ENCODE results near the gene PPP4R4. TPM values are rescaled to one million over a fixed set of nuclear protein-coding genes. Genes with fewer than 3 reads are reported as not detected.

Gene PPP4R4, protein sequence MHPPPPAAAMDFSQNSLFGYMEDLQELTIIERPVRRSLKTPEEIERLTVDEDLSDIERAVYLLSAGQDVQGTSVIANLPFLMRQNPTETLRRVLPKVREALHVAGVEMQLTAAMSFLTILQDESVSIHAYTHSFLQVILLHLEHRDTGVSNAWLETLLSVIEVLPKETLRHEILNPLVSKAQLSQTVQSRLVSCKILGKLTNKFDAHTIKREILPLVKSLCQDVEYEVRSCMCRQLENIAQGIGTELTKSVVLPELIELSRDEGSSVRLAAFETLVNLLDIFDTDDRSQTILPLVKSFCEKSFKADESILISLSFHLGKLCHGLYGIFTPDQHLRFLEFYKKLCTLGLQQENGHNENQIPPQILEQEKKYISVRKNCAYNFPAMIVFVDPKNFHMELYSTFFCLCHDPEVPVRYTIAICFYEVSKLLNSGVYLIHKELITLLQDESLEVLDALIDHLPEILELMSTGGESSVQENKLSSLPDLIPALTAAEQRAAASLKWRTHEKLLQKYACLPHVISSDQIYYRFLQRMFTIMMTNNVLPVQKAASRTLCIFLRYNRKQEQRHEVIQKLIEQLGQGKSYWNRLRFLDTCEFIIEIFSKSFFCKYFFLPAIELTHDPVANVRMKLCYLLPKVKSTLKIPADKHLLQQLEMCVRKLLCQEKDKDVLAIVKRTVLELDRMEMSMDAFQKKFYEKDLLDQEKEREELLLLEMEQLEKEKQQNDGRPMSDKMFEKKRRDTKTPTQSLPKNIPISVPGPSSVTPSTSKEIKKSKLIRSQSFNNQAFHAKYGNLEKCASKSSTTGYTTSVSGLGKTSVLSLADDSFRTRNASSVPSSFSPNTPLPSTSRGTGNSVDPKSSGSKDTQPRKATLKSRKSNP
- 0.64 and 1.1 TPM in 2 replicates for total RNA-seq

DNA sequence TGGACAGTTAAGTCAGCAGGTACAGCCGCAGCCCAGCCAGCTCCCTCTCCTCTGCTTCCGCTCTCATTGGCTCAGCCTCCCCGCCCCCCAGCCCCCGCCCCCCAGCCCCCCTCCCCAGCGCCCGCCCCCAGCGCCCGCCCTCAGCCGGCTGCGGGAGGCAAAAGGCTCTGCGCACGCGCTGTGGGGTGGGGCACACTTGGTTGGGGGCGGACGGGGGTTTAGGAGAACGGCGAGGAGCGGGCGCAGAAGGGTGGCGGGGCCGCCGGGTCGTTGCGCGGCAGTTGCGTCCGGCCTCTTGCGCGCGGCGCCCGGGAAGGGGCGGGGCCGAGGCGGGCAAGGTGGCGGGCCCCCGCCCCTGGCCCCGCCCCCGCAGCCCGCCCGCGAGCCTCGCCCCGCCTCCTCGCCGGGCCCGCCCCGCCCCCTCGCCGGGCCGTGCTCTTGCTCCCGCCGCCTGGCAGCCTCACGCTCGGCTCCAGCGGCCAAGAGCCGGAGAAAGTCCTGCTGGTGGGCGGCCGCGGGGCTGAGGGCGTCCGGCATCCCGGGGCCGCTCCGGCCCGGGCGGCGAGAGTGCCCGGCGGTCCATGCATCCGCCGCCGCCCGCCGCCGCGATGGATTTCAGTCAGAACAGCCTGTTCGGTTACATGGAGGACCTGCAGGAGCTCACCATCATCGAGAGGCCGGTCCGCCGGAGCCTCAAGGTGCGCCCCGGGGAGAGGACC, at the start of gene PPP4R4:
TSS of gene PPP4R4 (plus strand) at position 438 of the 719 bp plus-strand sequence. CDS start at position 582, 144 bp downstream.
- intact Hi-C loops (cut with micrococcal nuclease): loop anchor here (5.0 kb wide), 1 partner anchor 147 kb away; the partner anchor contains the start of gene OTUB2

DNA sequence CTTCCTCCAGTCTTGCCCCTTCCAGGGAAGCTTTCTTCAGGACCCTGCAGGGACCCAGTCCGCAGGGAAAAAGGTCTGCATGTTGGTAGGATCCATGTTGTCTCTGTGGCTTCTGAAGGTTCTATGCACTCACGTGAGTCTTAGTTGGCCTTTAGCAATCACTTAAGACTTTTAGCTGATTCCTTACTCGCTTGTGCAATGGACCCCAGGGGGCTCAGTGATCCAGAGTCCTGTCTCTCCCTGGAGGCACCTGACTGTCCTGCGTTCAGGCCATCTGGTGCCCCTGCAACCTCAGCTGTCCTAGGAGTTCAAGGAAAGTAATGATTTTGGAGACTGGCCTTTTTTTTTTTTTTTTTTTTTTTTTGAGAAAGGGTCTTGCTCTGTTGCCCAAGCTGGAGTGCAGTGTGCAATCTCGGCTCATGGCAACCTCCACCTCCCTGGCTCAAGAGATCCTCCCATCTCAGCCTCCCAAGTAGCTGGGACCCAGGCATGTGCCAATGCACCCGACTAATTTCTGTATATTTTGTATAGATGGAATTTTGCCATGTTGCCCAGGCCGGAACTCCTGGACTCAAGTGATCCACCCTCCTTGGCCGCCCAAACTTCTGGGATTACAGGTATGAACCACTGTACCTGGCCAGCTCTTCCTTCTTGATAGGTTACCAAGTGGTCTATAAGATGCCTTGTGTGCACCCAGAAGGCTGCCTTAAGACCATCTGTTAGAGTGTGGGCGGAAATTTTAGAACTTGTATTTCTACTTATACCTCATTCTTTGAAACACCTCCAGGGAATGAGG, 49.3 kb upstream of the PPP4R4 start:
- intact Hi-C loops (cut with micrococcal nuclease): no loop called here

DNA sequence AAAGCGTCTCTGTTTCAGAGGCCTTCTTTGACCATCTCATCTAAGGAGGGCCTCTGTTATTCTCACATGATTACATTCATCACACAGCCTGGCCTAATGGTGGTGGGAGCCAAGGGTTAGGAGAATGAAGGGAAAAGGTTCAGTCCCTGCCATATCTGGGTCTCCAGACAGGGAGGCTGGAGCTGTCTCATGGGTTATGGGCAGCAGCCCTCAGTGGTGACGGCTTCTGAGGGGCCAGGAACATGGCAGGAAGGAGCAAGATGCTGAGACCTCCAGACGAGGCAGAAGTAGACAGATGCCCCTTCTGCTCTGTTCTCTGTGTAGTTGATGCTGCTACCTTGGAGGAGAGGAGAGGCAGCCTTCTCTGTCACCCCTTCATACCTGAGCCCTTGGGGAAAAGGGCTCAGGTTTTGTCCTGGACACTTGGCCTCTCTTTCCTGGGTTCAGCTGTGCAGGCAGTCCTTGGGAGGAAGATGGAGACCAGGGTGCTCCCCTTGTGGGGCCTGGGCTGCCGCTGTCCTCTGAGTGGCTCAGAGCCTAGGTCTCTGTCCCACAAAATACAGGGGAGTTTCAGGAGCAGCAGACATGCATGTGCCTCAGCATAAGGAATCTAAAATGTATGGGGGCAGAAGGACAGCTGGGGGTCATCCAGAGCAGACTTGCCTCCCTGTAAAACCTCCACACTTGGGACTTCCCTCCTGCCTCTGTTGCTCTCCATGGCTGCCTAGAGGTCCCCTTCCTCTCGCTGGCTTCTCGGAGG, 48.3 kb upstream of the PPP4R4 start:
- intact Hi-C loops (cut with micrococcal nuclease): no loop called here

DNA sequence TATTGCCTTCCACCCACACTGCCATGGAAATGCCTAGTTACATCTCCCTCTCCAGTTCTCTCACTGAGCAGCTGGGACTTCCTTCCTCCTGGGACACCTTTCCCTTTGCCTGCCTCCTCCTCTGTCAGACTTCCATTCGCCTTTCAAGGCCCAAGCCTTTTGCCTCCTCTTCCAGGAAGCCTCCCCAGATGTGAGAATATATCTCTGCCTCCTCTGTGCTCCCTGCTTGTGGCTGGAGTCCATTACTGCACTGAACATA, 47.8 kb upstream of the PPP4R4 start:
- intact Hi-C loops (cut with micrococcal nuclease): no loop called here

DNA sequence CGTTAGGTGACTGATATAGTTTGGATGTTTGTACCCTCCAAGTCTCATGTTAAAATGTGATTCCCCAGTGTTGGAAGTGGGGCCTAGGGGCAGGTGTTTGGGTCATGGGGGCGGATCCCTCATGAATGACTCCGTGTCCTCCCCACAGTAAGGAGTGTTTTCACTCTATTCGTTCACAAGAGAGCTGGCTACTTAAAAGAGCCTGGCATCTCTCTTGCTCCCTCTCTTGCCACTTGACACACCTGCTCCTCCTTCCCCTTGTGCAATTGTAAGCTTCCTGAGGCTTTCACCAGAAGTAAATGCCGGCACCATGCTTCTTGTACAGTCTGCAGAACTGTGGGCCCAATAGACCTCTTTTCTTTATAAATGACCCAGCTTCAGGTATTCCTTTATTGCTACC, 47.3 kb upstream of the PPP4R4 start:
- intact Hi-C loops (cut with micrococcal nuclease): no loop called here

DNA sequence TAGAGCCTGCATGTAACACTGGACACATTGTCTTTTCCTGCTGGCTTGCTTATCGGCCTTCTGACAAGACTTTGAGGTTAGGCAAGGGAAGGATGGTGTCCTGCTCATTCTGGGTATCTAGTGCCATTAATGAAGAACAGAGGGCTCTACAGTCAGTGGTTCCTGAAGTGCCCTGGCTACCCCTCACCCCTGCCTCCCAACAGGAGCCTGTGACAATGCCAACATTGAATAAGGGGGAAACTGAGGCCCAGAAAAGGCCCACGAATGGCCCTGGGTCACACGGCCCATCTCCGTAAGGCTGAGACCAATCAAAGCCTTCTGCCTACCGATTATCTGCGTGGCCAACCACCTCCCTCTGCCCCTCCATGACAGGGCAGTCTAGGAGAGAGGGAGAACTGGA, 46.8 kb upstream of the PPP4R4 start:
- intact Hi-C loops (cut with micrococcal nuclease): no loop called here

DNA sequence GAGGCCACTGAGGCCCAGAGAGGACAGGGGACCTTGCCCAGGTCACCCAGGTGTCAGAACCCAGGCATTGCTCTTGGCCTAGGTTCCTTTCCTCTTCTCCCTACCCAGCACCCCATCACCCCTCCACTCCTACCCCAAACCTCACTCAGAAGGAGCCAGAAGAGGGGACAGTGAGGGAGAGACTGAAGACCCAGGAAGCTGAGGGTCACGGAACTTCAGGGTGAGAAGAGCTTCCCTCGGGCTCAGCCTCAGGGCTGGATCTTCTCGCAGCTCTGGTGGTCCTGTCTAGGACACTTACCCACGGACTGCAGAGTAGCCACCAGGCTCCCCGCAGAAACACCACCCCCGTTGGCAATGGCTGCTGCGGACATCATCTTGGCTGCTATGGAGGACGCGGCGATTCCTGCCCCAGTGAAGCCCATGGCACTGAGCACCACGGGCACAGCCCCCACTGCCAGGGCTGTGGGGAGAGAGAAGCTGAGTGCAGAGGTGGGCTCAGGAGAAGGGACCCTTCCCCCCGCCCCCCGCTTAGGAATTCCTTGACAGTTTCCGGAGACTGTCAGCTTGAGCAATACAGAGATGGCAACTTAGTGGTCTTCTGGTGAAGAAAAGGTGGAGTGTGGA, 45.8 kb upstream of the PPP4R4 start:
- intact Hi-C loops (cut with micrococcal nuclease): loop anchor here (2.0 kb wide), 2 partner anchors 92 to 190 kb away; no protein-coding TSS in a partner anchor

DNA sequence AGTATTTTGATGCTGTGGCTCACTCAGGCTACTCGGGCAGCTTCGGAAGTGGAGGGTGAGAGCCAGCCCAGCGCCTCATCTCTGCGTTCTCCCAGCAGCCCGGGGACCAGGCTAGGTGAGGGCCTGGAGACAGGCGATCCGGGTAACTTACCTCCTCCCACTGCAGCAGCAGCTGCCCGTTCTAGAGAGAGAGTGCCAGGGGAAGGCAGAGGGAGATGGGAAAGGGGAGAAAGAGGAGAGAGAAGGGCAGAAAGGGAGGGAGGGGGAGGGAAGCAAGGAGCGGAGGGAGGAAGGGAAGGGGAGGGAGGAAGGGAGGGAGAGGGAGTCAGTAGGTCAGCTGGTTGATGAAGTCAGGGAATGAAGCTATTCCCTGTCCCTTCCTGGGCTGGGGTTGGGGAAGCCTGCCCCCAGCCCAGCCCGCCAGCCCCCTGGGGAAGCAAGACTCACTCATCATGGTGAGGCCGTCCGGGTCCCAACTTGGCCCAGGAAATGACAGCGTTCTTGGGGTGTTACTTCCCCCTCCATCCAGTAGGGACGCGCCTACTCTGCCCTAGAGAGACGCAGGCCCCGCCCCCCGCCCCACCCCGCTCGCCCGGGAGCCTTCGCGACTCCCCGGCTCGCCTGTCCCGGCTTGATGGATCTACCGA, 44.9 kb upstream of the PPP4R4 start, which contains the start of gene IFI27L2:
TSS of gene IFI27L2 (minus strand) at position 494 of the 647 bp plus-strand sequence. CDS start at position 454, 40 bp downstream.
- intact Hi-C loops (cut with micrococcal nuclease): loop anchor here (1.0 to 2.0 kb wide), 3 partner anchors 48 to 190 kb away; partner anchors contain the start of genes DDX24 and IFI27L1

DNA sequence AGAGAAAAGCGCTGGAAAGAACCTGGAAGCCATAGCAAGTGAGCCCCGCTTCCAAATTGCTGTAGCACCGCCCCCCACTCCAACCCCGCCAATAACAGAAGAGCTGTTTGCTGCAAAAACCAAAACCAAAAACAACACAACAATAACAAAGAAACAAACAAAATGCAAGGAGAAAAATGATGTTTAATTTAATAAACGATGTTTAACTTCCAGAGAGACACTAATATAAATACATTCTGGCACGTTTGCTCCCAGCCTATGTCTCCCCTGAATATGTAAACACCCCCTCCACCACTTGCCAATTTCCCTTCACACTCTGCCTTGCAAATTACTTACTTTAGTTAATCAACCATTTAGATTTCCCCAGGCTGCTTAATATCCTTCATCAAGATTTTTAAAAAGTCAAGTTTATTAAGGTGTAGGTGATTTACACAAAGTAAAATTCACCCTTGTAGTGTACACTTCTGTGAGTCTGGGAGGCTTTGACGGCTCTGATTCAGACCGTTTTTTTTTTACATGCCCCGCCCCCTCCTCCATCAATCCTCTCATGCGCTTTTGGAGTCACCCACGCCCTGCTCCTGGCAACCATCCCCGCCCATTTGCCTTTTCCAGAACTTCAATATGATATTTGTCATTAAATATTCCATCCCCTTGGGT, 44.2 kb upstream of the PPP4R4 start:
- intact Hi-C loops (cut with micrococcal nuclease): loop anchor here (1.0 to 10.0 kb wide), 5 partner anchors 49 to 795 kb away; partner anchors contain the start of genes BTBD7, DDX24 and IFI27L1

DNA sequence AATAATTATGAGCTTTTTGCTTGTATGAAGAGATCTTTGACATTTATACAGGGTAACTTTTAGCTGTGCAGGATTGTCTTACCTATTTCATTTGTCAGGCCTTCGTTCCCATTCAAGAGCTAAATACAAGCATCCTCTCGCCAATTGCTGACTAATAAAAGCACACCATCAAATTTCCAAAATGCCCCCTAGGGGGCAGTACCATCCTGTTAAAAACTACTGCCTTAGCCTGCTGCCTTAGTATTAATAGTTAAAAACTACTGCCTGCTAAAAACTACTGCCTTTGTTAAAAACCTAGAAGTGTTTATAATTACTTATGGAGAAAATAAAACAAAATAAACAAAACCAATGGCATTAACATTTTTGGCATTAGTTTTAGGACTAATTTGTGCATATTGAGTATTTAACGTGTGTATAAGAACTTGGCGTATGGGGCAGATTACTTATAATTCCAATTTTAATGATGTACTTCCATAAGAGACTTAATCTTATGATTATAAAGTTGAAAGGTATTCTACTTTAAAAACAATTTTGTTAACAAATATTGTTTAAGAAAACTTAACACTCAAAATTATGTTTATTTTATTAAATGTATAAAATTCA, 41.7 kb upstream of the PPP4R4 start:
- intact Hi-C loops (cut with micrococcal nuclease): loop anchor here (1.0 to 10.0 kb wide), 4 partner anchors 48 to 798 kb away; partner anchors contain the start of gene BTBD7

DNA sequence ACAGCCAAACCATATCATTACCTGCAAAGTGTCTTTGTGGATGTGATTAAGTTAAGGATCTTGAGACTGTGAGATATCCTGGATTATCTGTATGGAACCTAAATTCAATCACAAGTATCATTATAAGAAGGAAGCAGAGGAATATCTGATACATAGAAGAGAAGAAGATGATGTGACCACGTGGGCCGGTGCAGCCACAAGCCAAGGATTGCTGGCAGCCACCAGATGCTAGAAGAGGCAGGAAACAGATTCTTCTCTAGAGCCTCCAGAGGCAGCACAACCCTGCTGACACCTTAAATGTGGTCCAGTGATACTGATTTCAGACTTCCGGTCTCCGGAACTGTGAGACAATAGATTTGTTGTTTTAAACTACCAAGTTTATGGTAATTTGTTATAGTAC, 38.6 kb upstream of the PPP4R4 start:
- intact Hi-C loops (cut with micrococcal nuclease): loop anchor here (10.0 kb wide), 2 partner anchors 409 to 801 kb away; partner anchors contain the start of gene BTBD7

DNA sequence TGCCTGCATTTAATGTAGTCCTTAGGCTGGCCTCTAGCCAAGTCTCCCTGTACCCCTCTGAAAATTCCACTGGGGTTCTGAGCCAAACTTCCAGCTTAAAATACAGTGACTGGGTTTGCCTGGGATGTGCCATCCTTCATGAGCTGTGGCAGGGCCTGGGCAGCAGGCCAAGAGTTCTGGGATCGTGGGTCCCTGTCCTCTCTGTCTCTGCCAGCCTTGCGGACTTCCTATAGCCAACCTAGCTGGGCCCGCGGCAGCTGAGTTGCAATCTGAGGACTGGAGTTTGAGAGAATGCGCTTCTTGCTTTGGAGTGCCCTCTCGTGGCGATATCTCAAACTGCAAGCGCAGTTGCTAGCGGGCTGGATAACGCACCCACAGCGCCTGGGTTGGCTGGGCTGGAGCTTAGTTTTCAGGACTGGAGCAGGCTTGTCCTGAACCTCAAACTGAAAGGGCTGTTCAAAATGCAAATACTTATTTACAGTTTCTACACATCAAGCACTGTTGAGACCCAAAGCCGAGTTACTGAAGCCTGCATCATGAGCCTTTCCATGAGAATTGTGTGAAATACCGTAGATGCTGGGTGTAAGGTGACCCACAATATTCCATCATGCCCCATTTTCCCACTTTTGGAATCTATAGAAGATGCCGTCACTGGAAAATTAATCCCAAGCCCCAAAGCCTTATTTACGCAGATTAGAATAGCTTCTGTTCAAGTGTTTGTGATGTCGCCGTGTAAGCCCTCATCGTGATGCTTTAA, 37.4 kb upstream of the PPP4R4 start:
- intact Hi-C loops (cut with micrococcal nuclease): loop anchor here (1.0 to 10.0 kb wide), 5 partner anchors 44 to 802 kb away; partner anchors contain the start of gene BTBD7

DNA sequence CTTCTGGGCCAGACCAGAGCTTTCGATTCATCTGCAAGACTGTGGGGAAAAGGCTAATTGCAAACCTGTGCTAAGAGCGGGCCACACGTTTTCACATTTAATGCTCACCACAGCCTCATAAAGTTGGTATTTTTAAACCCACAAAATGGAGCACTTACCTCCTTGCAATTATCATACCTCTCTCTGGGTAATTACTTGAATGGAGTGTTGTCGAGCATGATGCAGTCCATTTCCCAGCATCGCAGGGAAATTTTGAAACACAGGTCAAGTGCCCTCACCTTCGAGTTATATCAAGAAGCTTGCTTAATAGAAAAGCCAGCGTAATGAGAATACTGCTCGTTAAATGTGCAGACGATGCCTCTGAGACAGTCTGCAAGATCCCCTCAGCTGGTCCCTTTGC, 35.9 kb upstream of the PPP4R4 start:
- intact Hi-C loops (cut with micrococcal nuclease): loop anchor here (10.0 kb wide), 2 partner anchors 407 to 803 kb away; partner anchors contain the start of gene BTBD7

DNA sequence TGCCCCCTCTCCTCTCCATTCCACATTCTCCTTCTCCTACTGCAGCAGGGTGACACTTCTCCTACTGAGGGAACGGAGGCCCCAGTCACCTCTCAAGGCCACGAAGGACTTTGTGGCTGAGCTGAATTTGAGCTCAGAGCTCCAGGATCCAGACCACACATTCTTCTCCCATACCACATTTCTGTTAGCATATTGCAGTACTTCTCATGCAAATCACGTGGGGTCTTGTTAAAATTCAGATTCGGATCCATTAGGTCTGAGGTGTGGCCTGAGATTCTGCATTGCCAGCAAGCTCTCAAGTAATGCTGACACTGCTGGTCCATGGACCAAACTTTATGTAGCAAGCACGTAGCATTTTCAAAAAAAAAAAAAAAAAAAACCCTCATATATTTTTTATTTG, 35.1 kb upstream of the PPP4R4 start:
- intact Hi-C loops (cut with micrococcal nuclease): loop anchor here (10.0 kb wide), 2 partner anchors 406 to 804 kb away; partner anchors contain the start of gene BTBD7

DNA sequence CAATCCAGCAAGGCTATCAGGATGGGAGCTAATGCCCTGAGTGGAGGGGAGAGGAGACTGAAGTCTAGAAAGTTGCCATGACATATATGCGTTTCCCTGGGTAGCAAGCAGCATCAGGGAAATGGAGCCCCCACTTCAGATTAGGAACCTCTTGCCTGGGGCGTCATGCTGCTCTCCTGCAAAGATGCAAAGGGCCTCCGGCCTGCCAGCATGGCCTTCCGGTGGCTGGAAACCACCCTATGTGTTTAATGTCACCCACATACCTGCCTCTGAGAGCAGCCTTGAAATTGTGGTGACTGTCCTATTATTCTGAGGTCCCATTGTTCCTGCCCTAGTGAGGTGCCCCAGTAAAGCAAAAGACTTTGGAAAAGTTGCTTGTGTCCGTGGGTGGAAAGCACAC, 34.7 kb upstream of the PPP4R4 start:
- intact Hi-C loops (cut with micrococcal nuclease): loop anchor here (10.0 kb wide), 2 partner anchors 405 to 805 kb away; partner anchors contain the start of gene BTBD7

DNA sequence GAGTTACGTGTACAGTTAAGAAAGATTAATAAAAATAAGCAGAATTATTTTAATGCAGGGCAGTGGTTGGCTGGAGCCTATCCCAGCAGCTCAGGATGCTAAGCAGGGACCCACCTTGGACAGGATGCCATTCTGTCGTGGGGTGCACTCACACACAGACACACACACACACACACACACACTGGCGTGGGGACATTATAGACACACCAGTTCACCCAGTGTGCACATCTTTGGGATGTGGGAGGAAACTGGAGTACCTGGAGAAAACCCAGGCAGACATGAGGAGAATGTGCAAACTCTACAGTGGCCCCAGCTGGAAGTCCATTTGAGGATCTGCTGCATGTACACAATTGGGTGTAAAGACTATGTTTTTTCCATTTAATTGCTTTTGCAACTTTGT, 31.9 kb upstream of the PPP4R4 start:
- intact Hi-C loops (cut with micrococcal nuclease): no loop called here

DNA sequence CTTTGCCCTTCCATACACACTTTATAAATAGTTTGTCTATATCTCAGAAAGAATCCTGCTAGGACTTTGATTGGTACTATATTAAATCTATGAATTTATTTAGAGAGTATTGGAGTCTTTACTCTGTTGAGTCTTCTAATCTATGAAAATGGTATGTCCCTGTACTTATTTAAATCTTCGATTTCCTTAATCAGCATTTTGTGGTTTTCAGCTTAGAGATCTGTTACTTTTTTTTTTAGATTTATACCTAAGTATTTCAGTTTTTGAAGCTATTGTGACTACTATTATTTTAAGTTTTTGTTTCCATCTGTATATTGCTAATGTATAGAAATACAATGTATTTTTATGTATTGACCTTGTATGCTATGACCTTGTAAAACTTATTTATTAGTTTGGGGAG, 31.3 kb upstream of the PPP4R4 start:
- intact Hi-C loops (cut with micrococcal nuclease): no loop called here

Data from T-helper 2 cell treated with Interferon-gamma antibody and Interleukin-4, amounts not matched to agents 100 ng/mL and 5 ng/mL, for 36 hours (primary cell).